GM13977 (cell line): ENCODE measurements around the gene TM7SF2.
A peak's percentile ranks its signal among the peaks of the same experiment; 100 is the strongest.

ENCODE experiments used
- DNase-seq: peaks from one replicate; pipeline ENCODE4 v3.0.0; 2012; ENCODE audit warnings: low spot score
- in situ Hi-C: fragments of 300-500 bp; cut with MboI; formaldehyde crosslinking; loops from one replicate; pipeline ENCODE4 v1.12.0; 2022; ENCODE audit warnings: low sequenced_read_pairs, low pct_unique_long_range_greater_than_20kb, mixed read lengths, inconsistent platforms; ENCODE audit not compliant: unreplicated experiment
- TF ChIP-seq, protein P1 (sequence below): IDR thresholded peaks from 2 replicates; pipeline ENCODE4 v1.5.1; 2012; ENCODE audit warnings: mild to moderate bottlenecking, control low read depth; ENCODE audit not compliant: insufficient read depth; ENCODE audit errors: extremely low read depth, missing control alignments

The TM7SF2 gene

GRCh38 chr11:65067446-65067845 is 44.2 kb upstream of the TM7SF2 start:
- in situ Hi-C loops: no loop called here

DNA sequence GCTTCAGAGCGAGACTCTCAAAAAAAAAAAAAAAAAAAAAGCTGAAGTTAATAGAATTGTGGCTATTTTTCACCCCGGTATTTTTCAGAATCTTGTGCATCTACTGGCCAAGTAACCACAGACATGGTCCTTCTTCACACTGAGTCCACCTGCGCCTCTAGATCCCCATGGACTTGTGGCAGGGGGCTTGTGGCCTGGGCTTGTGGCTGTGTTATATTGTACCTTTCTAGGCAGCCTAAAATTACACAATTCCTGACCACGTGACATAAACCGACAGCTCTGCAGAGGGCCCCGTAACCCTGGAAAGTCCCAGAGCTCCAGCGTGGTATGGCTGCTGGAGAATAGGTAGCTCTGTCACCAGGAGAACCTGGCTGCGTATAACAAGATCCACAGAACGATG is 42.5 kb upstream of the TM7SF2 start:
- TF ChIP-seq, protein P1, sequence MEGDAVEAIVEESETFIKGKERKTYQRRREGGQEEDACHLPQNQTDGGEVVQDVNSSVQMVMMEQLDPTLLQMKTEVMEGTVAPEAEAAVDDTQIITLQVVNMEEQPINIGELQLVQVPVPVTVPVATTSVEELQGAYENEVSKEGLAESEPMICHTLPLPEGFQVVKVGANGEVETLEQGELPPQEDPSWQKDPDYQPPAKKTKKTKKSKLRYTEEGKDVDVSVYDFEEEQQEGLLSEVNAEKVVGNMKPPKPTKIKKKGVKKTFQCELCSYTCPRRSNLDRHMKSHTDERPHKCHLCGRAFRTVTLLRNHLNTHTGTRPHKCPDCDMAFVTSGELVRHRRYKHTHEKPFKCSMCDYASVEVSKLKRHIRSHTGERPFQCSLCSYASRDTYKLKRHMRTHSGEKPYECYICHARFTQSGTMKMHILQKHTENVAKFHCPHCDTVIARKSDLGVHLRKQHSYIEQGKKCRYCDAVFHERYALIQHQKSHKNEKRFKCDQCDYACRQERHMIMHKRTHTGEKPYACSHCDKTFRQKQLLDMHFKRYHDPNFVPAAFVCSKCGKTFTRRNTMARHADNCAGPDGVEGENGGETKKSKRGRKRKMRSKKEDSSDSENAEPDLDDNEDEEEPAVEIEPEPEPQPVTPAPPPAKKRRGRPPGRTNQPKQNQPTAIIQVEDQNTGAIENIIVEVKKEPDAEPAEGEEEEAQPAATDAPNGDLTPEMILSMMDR: no peak
- no peak for DNase-seq
- in situ Hi-C loops: no loop called here

More at GRCh38 chr11:65067446-65067845, 44.2 kb upstream of the TM7SF2 start:
- TF ChIP-seq, protein P1: no peak
- no peak for DNase-seq

GRCh38 chr11:65071907-65072630 is 39.6 kb upstream of the TM7SF2 start:
- DNase-seq: peak; percentile 63
- in situ Hi-C loops: no loop called here
- TF ChIP-seq, protein P1: no peak

DNA sequence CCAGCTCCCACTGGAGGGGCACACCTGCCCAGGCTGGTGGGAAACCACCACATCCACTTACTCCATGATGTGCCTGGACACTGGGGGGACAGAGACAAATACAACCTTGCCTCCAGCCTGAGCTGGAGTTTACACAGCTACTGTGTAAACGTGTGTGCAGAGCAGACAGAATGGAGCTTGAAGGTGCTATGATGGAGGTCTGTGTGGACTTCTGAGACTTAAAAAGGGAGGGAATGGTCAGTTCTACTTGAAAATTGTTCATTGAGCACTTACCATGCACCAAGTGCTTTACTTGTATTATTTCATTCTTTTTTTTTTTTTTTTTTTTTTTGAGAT is 39.1 kb upstream of the TM7SF2 start:
- TF ChIP-seq, protein P1: no peak
- in situ Hi-C loops: no loop called here
- DNase-seq: no peak

DNA sequence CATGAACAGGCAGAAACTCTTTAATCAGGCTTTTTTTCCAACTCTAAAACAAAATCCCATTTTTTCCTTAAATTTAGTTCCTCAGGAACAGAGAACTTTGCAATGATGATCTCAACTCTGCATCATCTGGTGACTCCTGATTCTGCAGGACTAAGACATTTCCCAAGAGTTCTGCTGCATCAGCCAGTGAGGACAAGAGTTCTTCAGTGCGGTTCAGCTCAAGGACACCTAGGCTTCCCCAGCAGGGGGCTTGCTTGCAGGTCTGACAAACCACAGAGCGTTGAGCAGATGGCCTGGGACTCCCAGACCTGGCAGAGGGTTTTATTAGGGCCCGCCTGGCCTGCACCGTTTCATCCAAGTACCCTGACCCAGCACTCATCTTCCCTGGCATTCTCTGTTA is 34.2 kb upstream of the TM7SF2 start:
- DNase-seq: no peak
- in situ Hi-C loops: no loop called here
- TF ChIP-seq, protein P1: no peak

GRCh38 chr11:65078151-65078550 is 33.5 kb upstream of the TM7SF2 start:
- TF ChIP-seq, protein P1: peak; percentile 84
- in situ Hi-C loops: no loop called here
- DNase-seq: peak; percentile 68
